Myometrial cell (primary cell): Measurements from ENCODE around the gene PCCB. TPM values are rescaled to one million over a fixed set of nuclear protein-coding genes. Genes with fewer than 3 reads are reported as not detected.

Experiments used
- total RNA-seq: library from RNA; depleted of rRNA; stranded (reverse); fragments of >200 nt; gene quantifications from 2 replicates; pipeline ENCODE4 v1.2.3, GENCODE V29; 2015

Gene PCCB
- total RNA-seq = 66.5 and 68.9 TPM in 2 replicates

DNA sequence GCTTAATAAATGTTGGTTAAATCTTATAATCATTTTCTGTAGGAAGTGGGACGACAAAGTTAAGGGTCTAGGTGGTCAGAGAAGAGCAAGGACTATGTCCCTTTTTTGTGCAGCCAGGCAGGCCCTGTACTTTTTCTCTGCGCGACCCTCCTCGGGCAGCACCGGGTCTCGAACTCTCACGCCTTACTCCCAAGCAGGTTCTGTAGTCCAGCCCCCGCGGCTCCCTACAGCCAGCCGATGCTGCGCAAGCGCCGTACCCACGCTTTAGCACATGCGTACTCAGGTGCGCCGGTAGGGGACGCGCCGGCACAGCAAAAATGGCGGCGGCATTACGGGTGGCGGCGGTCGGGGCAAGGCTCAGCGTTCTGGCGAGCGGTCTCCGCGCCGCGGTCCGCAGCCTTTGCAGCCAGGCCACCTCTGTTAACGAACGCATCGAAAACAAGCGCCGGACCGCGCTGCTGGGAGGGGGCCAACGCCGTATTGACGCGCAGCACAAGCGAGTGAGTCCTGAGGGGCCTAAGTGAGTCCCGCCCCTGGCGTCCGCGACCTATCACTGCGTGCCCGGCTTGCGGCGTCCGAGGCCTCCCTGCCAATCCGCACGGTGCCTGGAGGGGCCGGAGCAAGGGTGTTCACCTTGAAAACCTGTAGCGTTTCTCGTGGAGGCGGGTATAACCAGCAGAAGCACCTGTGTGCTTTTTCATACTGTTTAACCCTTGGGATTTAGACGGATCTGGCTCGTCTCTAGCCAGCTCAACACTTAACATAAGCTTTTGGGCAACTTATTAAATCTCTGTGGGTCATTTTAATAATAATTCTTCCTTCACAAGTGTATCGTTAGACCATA lies at the start of gene PCCB:
TSS of gene PCCB (plus strand) at position 282 of the 844 bp plus-strand sequence. CDS start at position 318, 36 bp downstream.

Other genes with a start within 250 kb of the PCCB start
- 6.6 and 11.7 TPM in 2 replicates for gene MSL2, start 54.0 kb upstream of the PCCB start, total RNA-seq